NCI-H2029 treated with DMSO at 0.1 percent for 48 hours (cell line): Measurements from ENCODE around the gene NAXD.
A peak's percentile ranks its signal among the peaks of the same experiment; 100 is the strongest.
"Not testable (repeated sequence)": the region's sequence is repeated elsewhere in the genome, so short reads cannot be mapped to it uniquely, and the experiment has no call there.

ENCODE experiments used
- DNase-seq: peaks from one replicate; lab custom pipeline; 2025; lab: John Stamatoyannopoulos, UW

The NAXD gene

GRCh38 chr13:110597041-110597689, 18.2 kb upstream of the NAXD start:
- no peak for DNase-seq

- no peak for DNase-seq
Measured at GRCh38 chr13:110600261-110600819, 15.0 kb upstream of the NAXD start.

GRCh38 chr13:110600980-110601379, 14.4 kb upstream of the NAXD start:
- no peak for DNase-seq

DNA sequence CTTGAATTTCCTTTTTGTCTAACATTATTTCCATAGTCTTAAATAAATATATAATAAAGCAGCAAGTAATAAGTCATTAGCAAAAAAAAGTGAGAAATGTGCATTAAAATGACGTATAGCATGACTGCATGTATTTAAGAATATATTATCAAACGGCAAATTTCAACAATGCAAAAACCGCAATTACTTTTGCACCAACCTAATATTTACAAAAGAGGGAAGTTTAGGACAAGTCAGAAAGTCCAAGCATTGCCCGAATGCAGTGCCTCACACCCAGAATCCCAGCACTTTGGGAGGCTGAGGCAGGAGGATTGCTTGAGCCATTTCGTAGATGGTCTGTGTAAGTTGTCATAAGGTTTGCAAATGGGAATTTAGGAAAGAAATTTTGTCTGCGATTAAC, 10.2 kb upstream of the NAXD start:
- DNase-seq: no peak

DNA sequence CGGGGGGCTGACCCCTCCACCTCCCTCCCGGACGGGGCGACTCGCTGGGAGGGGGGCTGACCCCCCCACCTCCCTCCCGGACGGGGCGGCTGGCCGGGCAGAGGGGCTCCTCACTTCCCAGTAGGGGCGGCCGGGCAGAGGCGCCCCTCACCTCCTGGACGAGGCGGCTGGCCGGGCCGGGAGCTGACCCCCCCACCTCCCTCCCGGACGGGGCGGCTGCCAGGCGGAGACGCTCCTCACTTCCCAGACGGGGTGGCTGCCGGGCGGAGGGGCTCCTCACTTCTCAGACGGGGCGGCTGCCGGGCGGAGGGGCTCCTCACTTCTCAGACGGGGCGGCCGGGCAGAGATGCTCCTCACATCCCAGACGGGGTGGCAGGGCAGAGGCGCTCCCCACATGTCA, 9.1 kb upstream of the NAXD start:
- DNase-seq: not testable (repeated sequence)

- no peak for DNase-seq
Measured at GRCh38 chr13:110607675-110608224, 7.6 kb upstream of the NAXD start.

GRCh38 chr13:110610955-110611595, 4.3 kb upstream of the NAXD start:
- no peak for DNase-seq

- DNase-seq: no peak
Measured at GRCh38 chr13:110615005-110615321, 382 bp upstream of the NAXD start.

GRCh38 chr13:110616103-110617101, 1.1 kb downstream of the NAXD start:
- DNase-seq: no peak

DNA sequence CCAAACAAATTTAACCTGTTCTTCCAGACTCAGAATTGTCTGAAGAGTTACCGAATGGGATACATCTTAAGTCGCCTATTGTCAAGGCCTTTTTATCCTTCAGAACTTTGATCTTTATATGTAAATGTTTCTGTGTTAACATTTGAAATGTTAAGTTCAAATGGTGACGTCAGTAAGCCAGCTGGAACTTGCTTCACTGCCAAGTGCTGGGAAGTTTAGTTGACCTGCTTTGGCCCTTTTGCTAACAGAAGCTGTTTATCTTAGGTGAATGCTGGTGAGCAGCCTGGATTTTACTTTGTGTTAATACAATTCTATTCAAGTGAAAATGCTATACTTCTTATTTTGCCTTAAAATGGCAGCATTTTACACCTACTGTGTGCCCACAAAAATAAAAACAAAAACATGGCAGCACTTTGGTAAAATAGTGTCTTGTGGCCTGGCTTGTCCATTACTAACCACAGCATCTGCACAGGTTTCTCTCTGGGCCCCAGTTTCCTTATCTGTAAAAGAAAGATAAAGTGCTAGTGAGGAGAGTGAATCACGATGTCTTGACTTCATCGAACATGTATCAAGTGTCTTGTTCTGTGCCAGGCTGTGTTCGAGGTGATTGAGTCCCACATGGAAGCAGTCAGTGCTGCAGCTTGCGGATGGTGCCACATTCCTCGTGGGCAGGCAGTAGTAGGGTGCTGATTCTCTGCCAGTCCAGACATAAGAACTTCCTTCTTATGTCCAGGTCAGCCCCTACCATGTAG, 2.2 kb downstream of the NAXD start:
- DNase-seq: no peak

DNA sequence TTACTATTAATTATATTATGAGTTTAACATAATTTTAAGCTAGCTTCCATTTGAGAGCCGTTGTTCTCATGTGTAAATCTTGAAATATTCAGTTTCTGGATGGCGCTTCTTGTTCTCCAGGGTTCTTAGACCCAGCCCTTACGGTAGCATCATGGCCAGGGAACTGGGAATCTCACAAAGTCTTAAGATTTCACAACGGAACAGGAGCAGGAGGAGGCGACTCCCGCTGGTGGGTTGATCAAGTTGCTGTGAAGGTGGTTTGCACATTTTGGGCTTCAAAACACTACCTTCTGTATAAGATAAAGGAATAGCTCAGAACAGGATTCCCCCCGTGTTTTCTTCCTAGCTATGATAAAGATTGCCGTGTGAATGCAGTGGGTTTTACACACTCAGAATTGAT, 2.8 kb downstream of the NAXD start:
- DNase-seq: no peak

GRCh38 chr13:110618780-110619179, 3.4 kb downstream of the NAXD start:
- DNase-seq: no peak

DNA sequence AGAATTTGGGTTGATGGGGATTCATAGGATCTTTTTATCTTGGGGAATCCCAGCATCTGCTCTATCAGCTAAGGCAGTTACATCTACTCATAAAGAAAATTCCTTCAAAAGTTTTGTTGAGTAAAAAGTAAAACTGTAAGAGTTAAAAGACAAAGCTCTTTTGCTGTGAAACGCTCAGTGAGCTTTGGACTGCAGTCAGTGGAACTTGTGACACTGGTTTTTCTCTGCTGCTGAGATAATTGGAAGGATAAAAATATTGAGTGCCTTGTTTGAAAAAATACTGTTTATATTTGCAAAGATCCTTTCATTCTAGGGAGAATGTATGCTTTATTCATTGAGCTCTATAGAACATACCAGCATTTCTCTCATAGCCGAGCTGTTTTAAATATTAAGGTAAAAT, 5.3 kb downstream of the NAXD start:
- DNase-seq: no peak

GRCh38 chr13:110624766-110625756, 9.7 kb downstream of the NAXD start:
- DNase-seq: peak; percentile 90

DNA sequence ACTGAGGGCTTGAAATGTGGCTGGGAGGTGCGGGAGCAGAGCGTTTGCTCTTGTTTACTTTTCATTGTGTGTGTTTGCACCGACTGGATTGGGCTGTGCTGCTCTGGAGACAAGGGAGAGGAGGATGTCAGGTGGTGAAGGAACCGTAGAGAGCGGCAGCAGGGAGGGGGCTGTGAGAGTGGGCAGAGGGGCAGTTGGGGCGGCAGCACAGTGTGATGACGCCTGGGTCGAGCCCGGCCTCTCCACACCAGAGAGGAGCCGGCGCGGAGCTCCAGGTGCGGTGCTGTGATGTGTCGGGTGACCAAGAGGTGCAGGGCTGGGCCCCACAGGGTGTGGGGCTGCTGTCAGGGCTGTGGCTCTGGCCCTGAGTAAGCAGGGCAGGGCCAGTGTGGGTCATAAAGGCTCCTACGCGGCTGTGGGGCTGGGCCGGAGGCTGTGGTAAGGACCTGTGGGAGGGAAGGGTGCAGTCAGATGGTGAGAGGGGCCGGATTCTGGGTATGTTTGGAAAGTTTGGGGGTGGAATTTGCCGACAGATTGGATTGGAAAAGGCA, 10.5 kb downstream of the NAXD start:
- peak; percentile 57 for DNase-seq

- DNase-seq: no peak
Measured at GRCh38 chr13:110626521-110626920, 11.2 kb downstream of the NAXD start.

DNA sequence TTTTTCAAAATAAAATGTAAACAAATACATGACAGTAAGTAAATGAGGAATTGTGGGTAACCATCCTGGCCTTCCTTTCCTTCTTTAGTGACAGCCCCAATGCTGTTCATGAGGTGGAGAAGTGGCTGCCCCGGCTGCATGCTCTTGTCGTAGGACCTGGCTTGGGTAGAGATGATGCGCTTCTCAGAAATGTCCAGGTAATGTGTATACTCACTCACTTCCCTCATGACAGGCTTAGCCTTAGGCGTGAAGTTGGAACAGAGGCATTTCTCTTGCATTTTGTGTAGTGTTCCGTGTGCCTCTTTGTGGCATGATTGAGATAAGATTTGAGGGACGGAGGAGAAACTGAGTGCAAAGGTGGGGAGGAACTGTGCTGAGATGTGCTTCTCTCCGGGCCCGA, 12.0 kb downstream of the NAXD start:
- no peak for DNase-seq

DNA sequence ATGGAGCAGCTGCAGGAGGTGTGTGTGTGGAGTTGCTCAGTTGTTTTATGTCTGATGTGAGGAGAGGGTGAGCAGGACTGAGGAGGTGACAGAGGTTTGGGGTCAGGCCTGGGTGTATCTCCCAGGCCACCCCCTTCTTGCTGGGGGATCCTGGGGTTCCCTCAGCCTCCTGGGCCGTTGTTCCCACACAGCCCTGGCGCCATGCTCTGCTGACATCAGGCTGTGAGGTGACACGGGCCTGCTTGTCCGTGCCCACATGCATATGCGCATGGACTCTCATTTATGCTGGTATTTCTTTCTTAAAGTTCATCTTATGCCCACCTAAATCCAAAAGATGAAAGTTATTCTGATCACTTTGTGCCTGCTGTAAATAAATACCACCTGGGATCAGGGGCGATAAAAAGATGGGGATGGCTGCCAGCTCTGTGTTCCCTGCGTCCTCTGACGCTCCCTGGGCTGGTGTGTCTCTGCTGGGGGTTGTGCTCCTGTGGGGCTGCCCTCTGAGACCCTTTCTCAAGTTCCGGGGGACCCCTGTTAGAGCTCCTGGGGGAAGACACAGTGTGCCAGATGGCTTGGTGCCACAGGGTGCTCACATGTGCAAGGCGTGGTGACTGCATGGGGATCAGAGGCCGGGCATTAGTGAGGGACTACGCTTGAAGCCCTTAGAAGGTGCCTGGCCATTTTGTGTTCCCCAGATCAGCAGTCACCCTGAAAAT, 12.6 kb downstream of the NAXD start:
- no peak for DNase-seq

- no peak for DNase-seq
Measured at GRCh38 chr13:110628477-110628793, 13.1 kb downstream of the NAXD start.
